NCI-H69 (cell line): ENCODE measurements around the gene MICU1.
A peak's percentile ranks its signal among the peaks of the same experiment; 100 is the strongest.
"Not testable (repeated sequence)": the region's sequence is repeated elsewhere in the genome, so short reads cannot be mapped to it uniquely, and the experiment has no call there.

ENCODE experiments used
- DNase-seq: peaks from one replicate; lab custom pipeline; 2025; lab: John Stamatoyannopoulos, UW

MICU1 gene

GRCh38 chr10:72386916-72387586 is 238.8 kb downstream of the MICU1 start:
- DNase-seq: peak; percentile 4

DNA sequence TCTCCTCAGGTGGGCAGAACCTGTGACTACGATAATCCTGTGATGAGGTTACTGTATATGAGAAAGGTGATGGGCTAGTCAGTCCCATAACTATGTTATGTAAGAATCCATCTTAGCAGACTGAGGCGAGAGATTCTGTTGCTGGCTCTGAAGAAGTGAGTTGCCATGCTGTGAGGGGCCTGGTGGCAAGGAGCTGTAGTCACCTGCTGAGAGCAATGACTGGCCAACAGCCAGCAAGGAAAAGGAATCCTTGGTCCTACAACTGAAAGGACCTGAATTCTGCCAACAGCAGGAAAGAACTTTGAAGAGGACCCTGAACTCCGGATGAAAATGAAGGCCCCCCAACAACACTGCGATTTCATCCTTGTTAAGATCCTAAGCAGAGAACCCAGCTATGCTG is 240.2 kb downstream of the MICU1 start:
- DNase-seq: no peak

DNA sequence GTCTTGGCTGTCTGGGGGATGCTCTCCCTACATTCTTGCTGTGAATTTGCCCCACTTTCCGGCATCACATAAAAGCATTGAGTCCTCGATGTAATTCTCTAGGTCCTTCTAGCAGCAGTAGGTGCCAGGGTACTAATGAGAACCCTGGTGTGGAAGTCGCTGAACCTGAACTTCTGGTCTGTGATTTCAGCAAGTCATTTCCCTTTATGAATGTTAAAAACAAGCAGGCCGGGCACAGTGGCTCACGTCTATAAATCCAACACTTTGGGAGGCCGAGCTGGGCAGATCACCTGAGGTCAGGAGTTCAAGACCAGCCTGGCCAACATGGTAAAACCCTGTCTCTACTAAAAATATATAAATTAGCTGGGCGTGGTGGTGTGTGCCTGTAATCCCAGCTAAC is 240.9 kb downstream of the MICU1 start:
- not testable (repeated sequence) for DNase-seq

DNA sequence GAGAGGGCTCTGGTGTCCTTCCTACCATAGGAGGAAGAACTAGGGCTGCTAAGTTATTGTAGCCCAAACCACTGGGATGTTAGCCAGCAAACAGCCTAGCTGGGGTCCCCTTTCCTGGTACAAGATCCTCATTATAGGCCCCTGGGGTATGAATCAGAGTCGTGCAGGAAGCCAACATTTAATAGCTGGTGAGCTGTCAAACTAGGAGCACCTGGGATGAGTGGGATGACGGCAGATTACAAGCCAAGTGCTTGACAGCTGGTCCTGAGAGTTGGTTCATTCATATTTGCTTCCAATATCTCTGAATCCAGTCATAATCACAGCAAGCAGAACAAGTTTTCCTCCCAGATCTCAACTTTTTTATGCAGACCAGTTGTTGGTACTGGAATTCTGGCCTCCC is 246.1 kb downstream of the MICU1 start:
- DNase-seq: no peak

DNA sequence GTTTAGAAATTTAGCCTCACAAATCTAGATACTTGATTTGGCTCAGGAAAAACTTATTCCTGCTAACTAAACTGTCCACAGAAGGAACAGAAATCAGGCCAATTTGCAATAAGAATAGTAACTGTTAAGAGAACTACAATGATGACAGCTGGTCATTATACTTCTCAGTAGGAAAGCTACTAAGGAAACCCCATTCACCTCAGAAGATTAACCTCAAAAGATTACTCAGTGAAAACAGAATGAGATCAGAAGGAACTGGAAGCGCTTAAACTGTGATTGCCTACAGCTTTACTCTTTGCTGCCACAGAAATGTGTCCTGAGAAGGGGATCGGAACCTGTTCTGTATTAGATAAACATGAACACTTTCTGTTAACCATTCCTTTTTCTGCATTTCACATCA is 246.8 kb downstream of the MICU1 start:
- no peak for DNase-seq

DNA sequence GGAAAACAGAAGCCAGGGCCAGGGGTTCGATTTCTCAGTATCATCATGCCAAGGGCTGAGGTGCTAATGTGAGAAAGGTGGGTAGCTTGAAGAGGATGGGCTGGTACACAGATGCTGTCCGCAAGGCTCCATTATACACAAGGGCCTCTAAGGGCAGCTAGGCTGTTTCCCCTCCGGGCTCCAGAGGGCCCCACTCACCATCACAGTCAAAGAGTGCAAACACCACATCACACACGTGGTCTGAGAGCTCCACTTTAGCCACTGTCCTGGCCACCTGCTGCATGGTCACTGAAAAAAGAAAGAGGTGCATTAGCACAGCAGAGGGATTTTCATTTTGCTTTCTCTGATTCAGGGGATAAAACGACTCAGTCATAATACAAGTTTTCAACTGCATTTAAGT is 250.3 kb downstream of the MICU1 start:
- DNase-seq: peak; percentile 46

GRCh38 chr10:72375173-72375572 is 250.7 kb downstream of the MICU1 start:
- DNase-seq: no peak

DNA sequence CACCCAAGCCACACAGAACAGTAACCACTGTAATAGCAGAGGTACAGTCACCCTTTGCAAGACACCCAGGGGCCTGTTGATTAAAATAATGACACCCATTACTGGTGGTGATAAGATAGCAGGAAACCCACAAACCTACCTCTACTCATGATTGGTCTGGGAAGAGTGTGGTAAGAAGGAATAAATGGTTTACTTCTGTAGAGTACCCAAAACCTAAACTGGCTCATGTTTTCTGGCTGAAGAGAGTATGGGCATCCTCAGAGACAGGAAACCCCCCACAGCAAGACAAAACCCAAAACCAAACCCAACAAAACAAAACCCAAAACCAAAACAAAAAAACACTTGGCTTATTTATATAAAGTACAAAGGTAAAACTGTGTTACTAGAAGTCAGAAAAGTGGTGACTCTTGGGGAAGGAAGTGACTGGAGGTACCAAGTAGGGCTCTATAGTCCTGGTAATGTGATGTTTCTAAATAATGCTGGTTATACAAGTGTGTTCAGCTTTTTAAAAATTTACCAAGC is 255.6 kb downstream of the MICU1 start:
- no peak for DNase-seq

- no peak for DNase-seq
Observed at GRCh38 chr10:72367301-72367960, 258.4 kb downstream of the MICU1 start.

DNA sequence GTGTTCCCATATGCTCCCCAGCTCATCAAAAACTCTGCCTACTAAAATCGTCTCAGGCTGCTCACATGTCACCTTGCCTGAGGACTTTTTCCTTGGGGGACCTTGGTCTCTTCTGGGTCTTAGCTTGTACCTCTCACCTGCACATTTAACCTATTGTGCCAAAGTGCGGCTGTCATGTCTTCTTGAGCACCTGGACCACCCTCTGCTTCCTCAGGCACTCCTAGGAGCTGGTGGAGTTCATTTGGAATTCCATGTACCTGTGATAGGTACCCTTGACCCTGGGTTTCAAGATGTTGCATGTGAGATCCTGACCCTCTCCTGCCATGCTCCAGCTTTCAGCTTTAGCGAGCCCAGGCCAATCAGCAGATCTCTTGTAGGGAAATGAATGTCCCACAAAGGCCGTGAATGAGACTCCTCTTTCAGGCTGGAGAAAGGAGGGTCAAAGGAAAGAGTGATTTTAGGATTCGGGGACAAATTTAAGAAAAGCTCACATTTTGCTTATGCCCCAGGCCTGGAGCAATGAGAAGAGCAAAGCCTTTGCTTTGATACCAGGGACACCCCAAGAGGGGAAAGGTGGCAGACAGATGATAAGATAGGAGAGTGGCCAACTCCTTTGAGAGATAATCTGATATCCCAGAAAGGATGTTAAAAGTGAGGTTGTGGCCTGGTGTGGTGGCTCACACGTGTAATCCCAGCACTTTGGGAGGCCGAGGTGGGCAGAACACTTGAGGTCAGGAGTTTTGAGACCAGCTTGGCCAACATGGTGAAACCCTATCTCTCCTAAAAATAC is 260.6 kb downstream of the MICU1 start:
- DNase-seq: no peak

GRCh38 chr10:72364239-72364777 is 261.6 kb downstream of the MICU1 start:
- peak; percentile 93 for DNase-seq

DNA sequence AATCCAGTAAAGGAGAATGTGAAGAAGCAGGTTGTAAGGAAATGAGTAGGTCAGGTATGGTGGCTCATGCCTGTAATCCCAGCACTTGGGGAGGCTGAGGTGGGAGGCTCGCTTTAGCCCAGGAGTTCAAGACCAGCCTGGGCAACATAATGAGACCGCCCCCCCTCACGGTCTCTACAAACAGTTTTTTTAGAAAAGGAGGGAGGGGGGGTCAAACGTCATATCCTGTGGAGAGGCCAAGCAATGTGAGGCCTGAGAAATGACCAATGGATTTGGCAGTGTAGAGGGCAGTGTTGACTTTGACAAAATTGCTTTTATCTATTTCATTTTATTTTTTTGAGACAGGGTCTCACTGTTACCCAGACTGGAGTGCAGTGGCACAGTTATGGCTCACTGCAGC is 268.9 kb downstream of the MICU1 start:
- DNase-seq: no peak

- DNase-seq: no peak
Observed at GRCh38 chr10:72356115-72356514, 269.8 kb downstream of the MICU1 start.

DNA sequence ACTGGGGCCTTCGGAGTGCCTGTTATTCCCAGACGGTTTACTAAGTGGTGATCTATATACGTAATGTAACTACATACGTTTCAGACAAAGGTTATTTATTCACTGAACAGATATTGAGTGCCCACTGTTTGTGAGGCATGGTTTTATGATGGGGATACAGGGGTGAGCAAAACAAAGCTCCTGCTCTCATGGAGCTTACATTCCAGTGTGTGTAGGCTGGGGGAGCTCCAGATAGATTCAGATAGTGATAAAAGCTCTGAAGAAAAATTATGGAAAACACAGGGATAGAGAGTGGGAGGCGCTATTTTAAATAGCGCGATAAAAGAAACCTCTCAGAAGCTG is 270.7 kb downstream of the MICU1 start:
- no peak for DNase-seq

DNA sequence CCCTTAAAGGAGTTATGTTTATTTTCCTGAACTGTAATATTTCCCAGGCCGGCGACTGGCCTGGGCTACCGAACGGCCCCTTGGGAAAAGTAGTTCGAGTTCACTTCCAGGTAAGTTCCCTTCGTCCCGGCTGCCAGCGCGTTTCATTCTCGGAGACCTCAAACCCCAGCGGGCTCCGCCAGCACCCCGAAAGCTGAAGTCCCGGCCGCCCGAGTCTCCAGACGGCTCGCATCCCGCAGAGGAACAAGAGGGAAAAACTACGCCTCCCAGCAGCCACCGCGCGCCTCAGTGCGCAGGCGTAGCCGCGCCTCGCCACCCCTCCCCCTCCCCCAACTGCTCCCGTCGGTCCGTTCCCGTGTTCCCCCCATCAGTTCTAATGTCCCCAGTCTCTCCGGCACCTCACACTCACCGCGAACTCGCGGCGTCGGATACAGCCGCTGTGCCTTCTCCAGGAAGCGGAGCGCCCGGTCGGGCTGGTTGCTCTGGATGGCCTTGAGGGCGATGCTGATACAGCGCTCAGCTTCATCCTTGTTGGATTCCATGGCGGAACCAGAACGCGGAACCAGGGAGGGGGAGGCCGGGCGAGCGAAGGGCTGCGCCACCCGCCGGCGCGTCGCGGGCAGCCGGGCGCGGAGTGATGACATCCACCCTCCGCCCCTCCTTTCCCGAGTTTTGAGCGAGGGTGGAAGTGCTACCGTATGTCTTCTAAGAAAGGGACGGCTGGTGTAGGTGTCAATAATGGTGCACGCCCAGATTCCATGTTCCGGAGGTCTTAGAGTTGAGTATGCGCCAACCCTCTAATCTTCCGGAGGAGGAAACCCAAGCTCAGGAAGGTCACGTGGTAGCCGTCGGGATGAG is 271.3 kb downstream of the MICU1 start, which contains the start of gene DNAJB12:
DNAJB12 (minus strand) TSS at position 564 of the 858 bp plus-strand sequence; CDS start at position 542, 22 bp downstream.
- DNase-seq: peak; percentile 95

GRCh38 chr10:72353965-72354355 is 271.9 kb downstream of the MICU1 start:
- no peak for DNase-seq

DNA sequence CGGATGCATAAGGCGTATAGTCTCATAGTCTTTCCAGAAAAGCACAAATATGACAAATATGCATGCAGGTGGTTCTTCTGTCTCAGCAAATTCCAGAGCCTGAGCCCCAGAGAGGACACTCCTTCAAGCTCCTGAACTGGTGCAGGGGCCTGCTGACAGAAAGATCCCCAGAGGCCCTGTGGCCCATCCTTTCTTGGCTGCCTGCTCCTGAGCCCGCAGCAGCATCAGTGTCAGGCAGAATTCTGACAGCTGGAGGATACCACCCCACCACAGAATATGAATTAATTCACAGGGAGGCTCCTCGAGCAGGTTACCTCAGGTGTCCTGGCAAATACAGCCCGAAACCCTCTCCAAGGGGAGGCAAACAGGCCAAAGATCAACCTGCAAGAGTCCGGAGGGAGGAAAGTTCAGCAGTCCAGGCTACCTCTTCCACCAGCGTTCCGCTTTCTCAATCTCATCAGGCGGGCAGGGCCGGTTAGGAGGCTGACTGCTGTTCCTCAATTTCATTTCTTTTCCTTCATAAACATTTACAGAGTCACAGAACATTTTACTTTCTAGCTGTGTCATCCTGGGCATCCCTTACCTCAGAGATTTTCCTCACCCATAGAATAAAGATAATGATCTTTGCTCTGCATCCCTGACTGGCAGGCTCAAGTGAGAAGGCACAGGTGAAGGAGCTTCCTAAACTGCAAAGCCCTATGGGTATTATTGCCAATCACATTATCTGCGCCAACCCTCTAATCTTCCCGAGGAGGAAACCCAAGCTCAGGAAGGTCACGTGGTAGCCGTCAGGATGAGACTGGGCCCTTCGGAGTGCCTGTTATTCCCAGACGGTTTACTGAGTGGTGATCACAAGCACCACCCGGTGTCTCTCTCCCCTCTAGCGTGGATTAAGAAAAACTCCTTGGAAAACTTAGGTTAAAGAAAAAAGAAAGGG is 272.6 kb downstream of the MICU1 start:
- peak; percentile 43 for DNase-seq

- peak; percentile 63 for DNase-seq
Observed at GRCh38 chr10:72351479-72351878, 274.4 kb downstream of the MICU1 start.

- no peak for DNase-seq
Observed at GRCh38 chr10:72349438-72349837, 276.4 kb downstream of the MICU1 start.

- DNase-seq: no peak
Observed at GRCh38 chr10:72348282-72348681, 277.6 kb downstream of the MICU1 start.
